Transverse colon (tissue), 4 donors: ENCODE measurements around the gene GCLC.
A peak's percentile ranks its signal among the peaks of the same experiment; 100 is the strongest.

Source experiments
- CTCF ChIP-seq, 5 experiments: fragments of 200-600 bp in 3 of 5; fragments of 450-650 bp in 2 of 5; sonication (generic) in 3 of 5; IDR thresholded peaks; 1 replicate in 2 of 5; 2 replicates in 3 of 5; pipeline ENCODE4 v1.5.1; 2016 to 2017; ENCODE audit warnings: antibody characterized with exemption in 5 of 5, inconsistent platforms in 3 of 5, mild to moderate bottlenecking in 2 of 5, moderate library complexity in 1 of 5
- POLR2A ChIP-seq: fragments of 450-650 bp; IDR thresholded peaks from one replicate; pipeline ENCODE4 v1.6.1; 2016; ENCODE audit warnings: antibody characterized with exemption, mild to moderate bottlenecking, moderate library complexity
- POLR2AphosphoS5 ChIP-seq, 3 donors: sonication (generic); formaldehyde crosslinking; IDR thresholded peaks; one replicate each; pipeline ENCODE4 v1.6.1; 2016; ENCODE audit warnings: antibody characterized with exemption in 3 of 3

- TF ChIP-seq CTCF (IDR thresholded peaks at IDR 0.05) (peak; percentile 71 to 84 (median 76)), POLR2A (no peak), POLR2AphosphoS5 (IDR thresholded peaks at IDR 0.05) (peak in 1 of 3 donors; percentile 16)
Observed at GRCh38 chr6:53492860-53493634, 51.9 kb downstream of the GCLC start.
